ENCODE data around the gene FAM228A.

The FAM228A gene

DNA sequence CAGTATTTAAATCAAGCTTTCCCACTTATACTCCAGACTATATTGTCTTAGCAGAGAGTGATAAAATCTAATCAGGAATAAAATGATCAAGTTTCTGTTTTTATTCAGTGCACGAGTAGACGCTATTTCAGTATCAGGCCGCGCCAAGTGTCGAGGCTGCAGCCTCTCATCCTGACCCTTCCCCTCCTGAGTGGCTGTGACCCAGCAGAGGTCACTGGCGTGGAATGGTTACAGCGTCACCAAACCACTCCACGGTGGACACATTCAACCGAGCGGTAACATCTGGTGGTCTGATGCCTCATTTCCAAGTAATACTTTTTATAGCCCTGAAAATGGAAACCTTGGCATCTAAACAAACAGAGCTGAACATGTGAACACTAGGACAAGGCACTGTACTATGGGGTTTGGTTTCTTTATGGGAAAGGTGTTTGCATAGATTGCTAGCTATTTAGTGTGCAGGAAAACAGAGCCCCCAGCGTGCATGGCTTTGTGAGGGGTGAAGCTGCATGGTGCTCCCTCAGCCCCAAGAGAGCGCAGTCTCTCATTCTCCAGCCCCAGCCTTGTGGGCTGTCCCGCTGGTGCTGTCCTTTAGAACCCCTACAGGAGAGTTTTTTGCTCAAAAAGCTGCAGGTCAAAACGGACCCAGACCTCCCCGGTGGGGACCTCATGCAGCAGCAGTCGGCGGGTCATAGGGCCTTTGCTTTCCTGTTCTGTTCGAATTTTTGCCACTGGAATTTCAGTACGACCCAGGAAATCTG lies 28.4 kb downstream of the FAM228A start:
- TF ChIP-seq, protein P1, sequence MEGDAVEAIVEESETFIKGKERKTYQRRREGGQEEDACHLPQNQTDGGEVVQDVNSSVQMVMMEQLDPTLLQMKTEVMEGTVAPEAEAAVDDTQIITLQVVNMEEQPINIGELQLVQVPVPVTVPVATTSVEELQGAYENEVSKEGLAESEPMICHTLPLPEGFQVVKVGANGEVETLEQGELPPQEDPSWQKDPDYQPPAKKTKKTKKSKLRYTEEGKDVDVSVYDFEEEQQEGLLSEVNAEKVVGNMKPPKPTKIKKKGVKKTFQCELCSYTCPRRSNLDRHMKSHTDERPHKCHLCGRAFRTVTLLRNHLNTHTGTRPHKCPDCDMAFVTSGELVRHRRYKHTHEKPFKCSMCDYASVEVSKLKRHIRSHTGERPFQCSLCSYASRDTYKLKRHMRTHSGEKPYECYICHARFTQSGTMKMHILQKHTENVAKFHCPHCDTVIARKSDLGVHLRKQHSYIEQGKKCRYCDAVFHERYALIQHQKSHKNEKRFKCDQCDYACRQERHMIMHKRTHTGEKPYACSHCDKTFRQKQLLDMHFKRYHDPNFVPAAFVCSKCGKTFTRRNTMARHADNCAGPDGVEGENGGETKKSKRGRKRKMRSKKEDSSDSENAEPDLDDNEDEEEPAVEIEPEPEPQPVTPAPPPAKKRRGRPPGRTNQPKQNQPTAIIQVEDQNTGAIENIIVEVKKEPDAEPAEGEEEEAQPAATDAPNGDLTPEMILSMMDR (conservative IDR thresholded peaks at IDR 0.05; ENCODE audit: low read depth, low read length): no peak
- DNase-seq (ENCODE audit: low read depth): no peak
- H3K4me3 ChIP-seq (ENCODE audit: low read length): no peak overlapping the region

- no peak overlapping the region for H3K4me3 ChIP-seq (ENCODE audit: low read length)
- DNase-seq (ENCODE audit: low read depth): no peak
- TF ChIP-seq, protein P1 (conservative IDR thresholded peaks at IDR 0.05; ENCODE audit: low read depth, low read length): no peak
Observed at GRCh38 chr2:24203787-24204150, 28.9 kb downstream of the FAM228A start.

GRCh38 chr2:24204505-24204904 lies 29.7 kb downstream of the FAM228A start:
- no peak for DNase-seq (ENCODE audit: low read depth)

DNA sequence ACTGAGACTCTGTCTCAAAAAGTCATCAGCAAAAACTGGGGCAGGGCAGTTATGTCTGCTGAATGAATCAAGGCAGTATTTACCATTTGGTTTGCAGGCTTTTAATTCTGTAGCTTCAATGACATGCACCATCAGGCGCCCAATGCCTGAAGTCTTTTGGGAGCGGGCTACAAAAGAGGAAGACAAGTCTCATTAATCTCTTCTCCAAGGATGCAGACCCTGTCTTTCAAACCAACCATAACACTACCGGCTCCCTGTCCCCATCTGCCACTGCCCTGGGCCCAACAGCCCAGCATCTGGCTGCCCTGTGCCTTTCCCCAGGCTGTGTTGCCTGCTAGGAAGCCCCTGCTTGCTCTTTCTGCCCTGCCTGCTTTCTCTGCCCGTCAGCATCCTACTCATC lies 30.3 kb downstream of the FAM228A start:
- H3K4me3 ChIP-seq (ENCODE audit: low read length): no peak overlapping the region
- DNase-seq (ENCODE audit: low read depth): no peak
- TF ChIP-seq, protein P1 (conservative IDR thresholded peaks at IDR 0.05; ENCODE audit: low read depth, low read length): no peak

More at GRCh38 chr2:24204505-24204904, 29.7 kb downstream of the FAM228A start:
- no peak overlapping the region for H3K4me3 ChIP-seq (ENCODE audit: low read length)
- TF ChIP-seq, protein P1 (conservative IDR thresholded peaks at IDR 0.05; ENCODE audit: low read depth, low read length): no peak

DNA sequence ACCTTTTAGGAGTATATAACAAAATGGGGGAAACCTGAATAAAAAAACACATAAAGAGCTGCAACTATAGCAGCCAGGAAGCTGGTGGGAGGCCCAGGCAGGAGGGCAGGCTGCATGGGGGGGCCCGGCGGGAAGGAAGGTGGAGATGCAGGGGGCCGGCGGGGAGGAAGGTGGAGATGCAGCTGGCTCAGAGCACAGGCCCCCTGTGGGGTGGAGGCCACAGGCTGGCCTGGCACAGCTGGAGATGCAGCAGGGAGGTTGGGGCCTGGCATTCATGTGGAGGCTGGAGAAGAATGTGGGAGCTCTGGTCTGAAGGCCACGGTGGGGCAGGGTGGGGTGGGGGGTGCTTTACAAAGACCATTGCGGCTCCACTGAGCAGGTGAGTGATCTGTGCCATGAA lies 31.4 kb downstream of the FAM228A start:
- no peak for DNase-seq (ENCODE audit: low read depth)
- TF ChIP-seq, protein P1 (conservative IDR thresholded peaks at IDR 0.05; ENCODE audit: low read depth, low read length): no peak
- H3K4me3 ChIP-seq (ENCODE audit: low read length): no peak overlapping the region

GRCh38 chr2:24206714-24207113 lies 31.9 kb downstream of the FAM228A start:
- H3K4me3 ChIP-seq (ENCODE audit: low read length): no peak overlapping the region
- TF ChIP-seq, protein P1 (conservative IDR thresholded peaks at IDR 0.05; ENCODE audit: low read depth, low read length): no peak
- DNase-seq (ENCODE audit: low read depth): no peak

GRCh38 chr2:24207359-24207758 lies 32.5 kb downstream of the FAM228A start:
- TF ChIP-seq, protein P1 (conservative IDR thresholded peaks at IDR 0.05; ENCODE audit: low read depth, low read length): no peak
- no peak for DNase-seq (ENCODE audit: low read depth)
- no peak overlapping the region for H3K4me3 ChIP-seq (ENCODE audit: low read length)

Data from retinal pigment epithelial cell (primary cell).